GM21447 (cell line): ENCODE results near the gene GOLGA6B.
"Not testable (repeated sequence)": the region's sequence is repeated elsewhere in the genome, so short reads cannot be mapped to it uniquely, and the experiment has no call there.

Source experiments
- ATAC-seq: cut with Tn5 transposase; IDR thresholded peaks from one replicate; pipeline ENCODE4 v1.9.1; 2021; ENCODE audit not compliant: unreplicated experiment

The GOLGA6B gene

GRCh38 chr15:72654397-72654796, at the start of gene GOLGA6B:
TSS of gene GOLGA6B (plus strand) at chr15:72654697. CDS start at chr15:72654738, 41 bp downstream.
- not testable (repeated sequence) for ATAC-seq

GRCh38 chr15:72604794-72605193, 49.7 kb upstream of the GOLGA6B start:
- no peak for ATAC-seq

- ATAC-seq: not testable (repeated sequence)
Observed at GRCh38 chr15:72608084-72608483, 46.4 kb upstream of the GOLGA6B start.

- ATAC-seq: no peak
Observed at GRCh38 chr15:72609862-72610261, 44.6 kb upstream of the GOLGA6B start.

- not testable (repeated sequence) for ATAC-seq
Observed at GRCh38 chr15:72612324-72612723, 42.2 kb upstream of the GOLGA6B start.

GRCh38 chr15:72614810-72615532, 39.5 kb upstream of the GOLGA6B start:
- no peak for ATAC-seq

- not testable (repeated sequence) for ATAC-seq
Observed at GRCh38 chr15:72615533-72616233, 38.8 kb upstream of the GOLGA6B start.

- no peak for ATAC-seq
Observed at GRCh38 chr15:72616491-72617210, 37.8 kb upstream of the GOLGA6B start.

- not testable (repeated sequence) for ATAC-seq
Observed at GRCh38 chr15:72623854-72624253, 30.6 kb upstream of the GOLGA6B start.

- not testable (repeated sequence) for ATAC-seq
Observed at GRCh38 chr15:72626153-72626552, 28.3 kb upstream of the GOLGA6B start.

- not testable (repeated sequence) for ATAC-seq
Observed at GRCh38 chr15:72628249-72629067, 26.0 kb upstream of the GOLGA6B start.

GRCh38 chr15:72629068-72629570, 25.4 kb upstream of the GOLGA6B start:
- ATAC-seq: not testable (repeated sequence)

- ATAC-seq: not testable (repeated sequence)
Observed at GRCh38 chr15:72636519-72637282, 17.8 kb upstream of the GOLGA6B start.

- not testable (repeated sequence) for ATAC-seq
Observed at GRCh38 chr15:72639759-72640483, 14.6 kb upstream of the GOLGA6B start.

- not testable (repeated sequence) for ATAC-seq
Observed at GRCh38 chr15:72642271-72642670, 12.2 kb upstream of the GOLGA6B start.

- not testable (repeated sequence) for ATAC-seq
Observed at GRCh38 chr15:72648631-72649253, 5.8 kb upstream of the GOLGA6B start.

- ATAC-seq: not testable (repeated sequence)
Observed at GRCh38 chr15:72656014-72656413, 1.5 kb downstream of the GOLGA6B start.

GRCh38 chr15:72661081-72661480, 6.6 kb downstream of the GOLGA6B start:
- ATAC-seq: not testable (repeated sequence)

- not testable (repeated sequence) for ATAC-seq
Observed at GRCh38 chr15:72663931-72664330, 9.4 kb downstream of the GOLGA6B start.
